GM19463 (cell line): ENCODE results near the gene IL16.
"Not testable (repeated sequence)": the region's sequence is repeated elsewhere in the genome, so short reads cannot be mapped to it uniquely, and the experiment has no call there.

Source experiments
- ATAC-seq: cut with Tn5 transposase; IDR thresholded peaks from one replicate; pipeline ENCODE4 v1.9.1; 2021; ENCODE audit warnings: mild to moderate bottlenecking, moderate library complexity; ENCODE audit not compliant: unreplicated experiment

IL16 gene

DNA sequence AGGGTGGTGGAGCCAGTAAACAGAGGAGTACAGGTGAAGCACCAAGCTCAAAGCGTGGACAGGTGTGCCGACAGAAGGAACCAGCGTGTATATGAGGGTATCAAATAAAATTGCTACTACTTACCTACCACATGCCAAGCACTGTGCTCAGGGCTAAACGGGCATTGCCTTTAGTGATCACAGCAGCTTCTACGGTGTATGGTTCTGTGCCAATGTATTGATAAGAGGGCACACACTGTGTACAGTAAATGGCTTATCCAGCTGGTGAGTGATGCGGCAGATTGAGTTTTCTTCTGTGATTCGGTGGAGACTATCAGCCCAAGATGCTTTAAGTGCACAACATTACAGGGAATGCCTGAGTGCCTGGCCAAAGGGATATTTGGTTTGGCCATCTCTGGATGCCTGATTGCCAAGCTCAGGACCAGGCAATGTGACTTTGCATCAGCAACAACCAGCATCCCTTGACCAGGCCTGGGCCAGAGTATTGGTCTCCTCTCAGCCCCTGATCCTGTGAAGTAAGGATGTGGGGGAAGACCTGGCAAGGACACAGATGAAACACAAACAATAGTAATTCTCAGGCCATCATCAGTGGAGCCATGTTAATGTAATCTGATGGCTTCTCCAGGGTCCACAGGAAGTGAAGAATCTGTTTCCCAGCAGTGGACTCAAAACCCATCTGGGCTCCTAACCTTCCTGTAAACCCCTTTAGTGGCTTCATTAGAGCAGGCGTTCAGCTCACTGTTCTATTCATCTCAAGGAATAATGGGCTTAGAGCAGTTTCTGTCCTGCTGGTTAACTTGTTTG lies 113.2 kb downstream of the IL16 start:
- no peak for ATAC-seq

DNA sequence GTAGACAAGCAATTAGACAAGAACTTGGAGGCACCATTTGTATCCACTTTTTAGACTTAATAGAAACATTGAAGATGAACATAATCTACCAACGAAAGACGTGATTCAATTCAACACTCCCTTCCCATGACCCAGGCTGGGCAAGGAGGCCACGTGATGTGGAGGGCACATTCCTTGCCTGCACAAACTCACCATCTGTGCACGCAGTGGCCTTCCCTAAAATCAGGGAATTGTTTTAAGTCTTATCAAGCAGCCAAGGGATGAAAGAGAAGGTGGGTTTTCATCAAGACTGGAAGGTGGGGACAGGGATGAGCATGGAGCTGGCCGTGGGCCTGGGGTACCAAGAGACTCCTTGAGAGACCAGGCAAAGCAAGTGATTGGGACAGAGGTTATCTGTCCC lies 113.8 kb downstream of the IL16 start:
- no peak for ATAC-seq

- no peak for ATAC-seq
These were observed 115.2 kb downstream of the IL16 start for GRCh38 chr15:81311752-81312464.

DNA sequence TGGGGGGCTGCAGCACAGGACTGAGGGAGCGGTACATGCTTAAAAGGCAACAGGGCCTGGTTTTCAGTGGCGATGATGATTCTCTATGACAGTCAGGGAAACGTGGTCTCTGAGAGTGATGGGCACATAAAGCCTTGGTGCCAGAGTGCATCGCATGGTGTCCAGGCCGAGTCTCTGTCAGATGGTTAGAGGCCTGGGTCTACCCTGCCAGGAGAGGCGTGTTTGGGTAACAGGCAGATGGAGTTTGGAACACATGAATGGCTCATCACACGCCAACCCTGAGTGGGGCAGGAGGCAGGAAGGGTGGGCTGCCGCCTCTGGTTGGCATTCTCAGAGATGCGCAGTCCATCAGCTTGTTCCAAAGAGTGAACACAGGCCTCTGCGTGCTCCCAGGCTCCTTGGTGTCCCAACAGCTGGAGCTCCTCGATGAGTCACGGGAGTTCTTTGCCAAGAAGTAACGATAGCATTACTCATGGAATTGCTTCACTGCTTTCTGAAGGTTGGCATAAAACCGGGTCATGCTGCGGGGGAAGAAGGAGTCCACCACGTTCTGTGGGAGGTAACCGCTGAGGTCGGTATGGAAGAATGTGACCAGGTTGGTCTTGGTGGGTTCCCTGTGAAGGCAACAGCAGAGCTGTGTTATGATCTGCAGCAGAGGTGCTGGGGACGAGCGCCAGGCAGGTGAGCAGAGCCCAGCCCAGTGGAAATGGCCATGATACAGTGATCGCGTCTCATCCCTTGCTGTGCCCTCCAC lies 116.3 kb downstream of the IL16 start:
- no peak for ATAC-seq

- ATAC-seq, result no peak
These were observed 117.0 kb downstream of the IL16 start for GRCh38 chr15:81313686-81314085.

GRCh38 chr15:81314378-81314777 lies 117.7 kb downstream of the IL16 start:
- no peak for ATAC-seq

DNA sequence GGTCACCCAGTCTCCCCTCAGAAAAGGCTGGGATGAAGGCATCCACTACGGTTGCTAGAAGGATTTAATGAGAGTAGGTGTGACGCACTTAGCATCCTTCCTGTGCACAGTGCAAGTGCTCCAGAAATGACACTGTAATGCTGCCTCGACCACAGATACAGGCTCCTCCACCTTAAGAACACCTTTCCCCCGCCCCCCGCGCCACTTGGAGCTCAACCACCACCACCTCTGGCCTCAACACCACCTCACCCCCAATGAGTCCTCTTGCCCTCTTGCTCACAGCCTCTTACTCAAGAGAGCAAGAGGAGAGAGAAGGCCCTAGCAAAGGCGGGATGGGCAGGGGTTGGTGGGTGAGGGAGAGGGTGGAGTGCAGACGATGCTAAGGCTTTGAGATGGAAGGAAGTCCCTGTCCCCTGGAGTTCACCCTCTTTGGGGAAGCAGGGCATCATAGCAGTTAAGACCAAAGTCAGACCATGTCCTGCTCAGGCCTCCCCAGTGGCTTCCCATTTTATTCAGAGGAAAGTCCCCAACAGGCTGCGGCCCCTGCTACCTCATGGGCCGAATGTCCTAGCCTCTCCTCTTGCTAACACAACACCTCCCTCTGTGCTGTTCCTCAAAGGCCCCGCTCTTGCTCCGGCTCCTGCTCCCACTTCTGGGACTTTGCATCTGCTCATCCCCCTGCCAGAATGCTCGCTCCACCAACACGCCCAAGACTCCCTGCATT lies 118.9 kb downstream of the IL16 start:
- ATAC-seq, result peak; percentile 51

DNA sequence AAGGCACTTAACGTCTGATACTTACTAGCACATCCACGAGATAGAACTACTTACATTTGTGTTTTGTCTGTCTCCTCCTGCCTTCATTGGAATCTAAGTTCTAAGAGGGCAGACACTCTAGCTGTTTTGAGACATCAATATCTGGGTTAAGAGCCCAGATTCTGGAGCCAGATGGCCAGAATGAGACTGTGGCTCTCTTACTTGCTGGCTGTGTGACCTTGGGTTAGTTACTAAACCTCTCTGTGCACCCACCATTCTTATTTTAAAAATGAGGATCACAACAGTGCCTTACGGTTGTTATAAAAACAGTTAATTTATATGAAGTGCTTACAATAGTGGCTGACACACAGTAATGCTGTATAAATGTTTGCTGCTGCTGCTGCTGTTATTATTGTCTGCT lies 119.6 kb downstream of the IL16 start:
- no peak for ATAC-seq

- ATAC-seq, result no peak
These were observed 121.0 kb downstream of the IL16 start for GRCh38 chr15:81317642-81318017.

DNA sequence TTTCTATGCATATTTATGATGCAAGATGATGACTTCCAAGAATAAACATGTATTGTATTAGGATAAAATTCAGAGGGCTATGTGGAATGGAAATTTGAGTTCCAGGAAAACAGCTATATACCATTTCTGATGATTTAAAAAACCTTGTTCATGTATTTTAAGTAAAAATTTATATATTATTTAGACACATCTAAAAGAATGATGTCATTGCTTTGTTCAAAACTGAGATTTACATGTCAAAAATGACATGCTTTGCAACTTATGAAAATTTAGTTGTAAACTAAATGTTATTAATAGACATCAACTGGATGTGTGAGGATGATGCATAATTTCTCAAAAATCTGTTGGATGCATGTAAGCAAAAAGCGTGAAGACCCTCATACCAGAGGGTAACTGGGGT lies 125.0 kb downstream of the IL16 start:
- ATAC-seq, result no peak

- no peak for ATAC-seq
These were observed 126.1 kb downstream of the IL16 start for GRCh38 chr15:81322676-81323253.

DNA sequence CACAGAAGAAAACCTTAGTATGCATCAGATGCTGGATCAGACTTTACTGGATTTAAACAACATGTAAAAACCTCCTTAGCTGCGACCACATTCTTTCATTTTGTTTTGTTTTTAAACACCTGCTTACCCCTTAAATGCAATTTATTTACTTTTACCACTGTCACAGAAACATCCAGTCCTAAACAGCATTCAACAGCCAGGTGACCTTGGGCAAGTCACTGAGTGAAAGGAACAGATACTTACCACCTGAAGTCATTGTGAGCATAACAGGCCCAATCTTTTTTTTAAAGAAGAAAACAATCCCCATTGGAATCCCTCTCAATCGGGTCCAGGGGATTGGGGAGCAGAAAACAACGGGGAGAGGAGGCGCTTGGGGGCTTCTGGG lies 126.9 kb downstream of the IL16 start:
- ATAC-seq, result peak; percentile 3

DNA sequence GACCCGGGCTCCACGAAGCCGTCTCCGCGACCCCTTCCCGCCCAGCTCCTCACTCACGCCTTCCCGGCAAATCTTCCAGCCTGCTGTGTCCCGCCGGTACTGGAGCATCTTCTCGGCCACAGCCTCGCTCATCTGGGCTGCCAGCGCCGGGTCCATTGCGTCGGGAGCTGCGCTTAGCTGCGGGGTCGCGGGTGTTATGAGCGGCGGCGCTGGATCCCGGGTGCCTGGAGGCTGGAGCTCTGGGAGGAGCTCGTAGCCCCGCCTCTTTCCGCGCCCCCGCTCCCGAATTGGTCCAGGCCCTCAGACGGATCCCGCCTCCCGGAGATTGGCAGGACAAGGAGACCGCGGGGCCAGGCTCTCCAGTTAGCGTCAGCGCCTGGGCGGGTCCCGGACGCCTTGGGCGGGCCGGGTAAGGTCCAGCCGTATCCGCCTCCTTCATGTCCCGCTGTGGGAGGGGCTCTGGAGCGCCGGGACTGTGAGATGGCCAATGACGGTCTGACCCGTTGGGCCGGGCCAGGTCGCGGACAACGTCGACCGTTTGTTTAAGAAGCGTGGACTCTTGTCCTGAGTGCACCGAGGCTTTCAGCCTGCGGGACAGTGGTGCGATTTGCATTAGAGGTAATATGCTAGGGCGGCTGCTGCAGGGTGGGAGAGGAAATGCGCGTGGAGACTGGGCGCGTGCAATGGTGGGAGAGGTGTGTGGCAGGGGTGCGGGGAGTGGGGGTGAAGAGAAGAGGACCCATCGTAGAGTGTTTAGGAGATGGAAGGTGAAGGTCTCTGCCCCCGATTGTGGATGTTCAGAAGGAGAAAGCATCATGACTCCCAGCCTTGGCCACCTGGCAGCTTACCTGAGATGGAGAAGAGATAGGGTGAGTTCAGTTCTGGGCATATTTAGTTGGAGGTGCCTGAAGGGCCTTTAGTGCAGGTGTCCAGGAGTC lies 127.5 kb downstream of the IL16 start, which contains the start of gene STARD5:
Gene STARD5 (minus strand): TSS at position 198 of the 938 bp plus-strand sequence. CDS start 42 bp downstream, at position 156.
- ATAC-seq, result peak; percentile 99

DNA sequence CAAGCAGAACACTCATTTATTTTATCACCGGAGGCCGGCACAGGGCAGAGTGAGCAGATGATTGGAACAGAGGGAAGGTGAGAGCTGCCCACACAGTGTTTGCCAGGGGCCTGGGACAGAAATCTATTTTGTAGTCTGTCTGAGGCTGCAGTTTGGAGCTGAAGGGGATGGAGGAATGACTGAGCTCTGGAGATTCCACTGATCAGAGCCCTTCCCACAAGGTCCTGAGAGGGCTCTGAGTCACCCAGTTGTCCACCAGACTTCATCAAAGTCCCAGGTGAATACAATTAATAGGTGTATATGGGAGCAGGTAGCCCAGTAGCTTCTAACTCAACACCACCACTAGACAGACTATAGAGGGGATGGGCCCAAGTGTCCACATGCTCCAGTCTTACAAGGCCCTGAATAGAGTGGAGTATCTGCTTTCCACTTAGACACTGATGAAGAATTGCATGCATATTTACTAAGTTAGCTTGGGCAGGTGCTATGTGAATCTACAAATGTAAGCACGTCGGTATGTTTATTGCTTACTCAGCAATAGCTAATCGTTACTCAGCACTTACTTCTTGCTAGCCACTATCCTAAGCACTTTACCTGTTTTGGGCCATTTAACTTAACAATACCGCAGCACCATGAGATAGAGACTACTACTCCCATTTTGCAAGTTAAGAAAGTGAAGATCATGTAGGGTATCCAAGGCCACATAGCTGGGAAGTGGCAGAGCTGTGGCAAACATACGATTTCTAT lies 130.0 kb downstream of the IL16 start:
- ATAC-seq, result no peak

- ATAC-seq, result no peak
These were observed 130.8 kb downstream of the IL16 start for GRCh38 chr15:81327516-81327915.

DNA sequence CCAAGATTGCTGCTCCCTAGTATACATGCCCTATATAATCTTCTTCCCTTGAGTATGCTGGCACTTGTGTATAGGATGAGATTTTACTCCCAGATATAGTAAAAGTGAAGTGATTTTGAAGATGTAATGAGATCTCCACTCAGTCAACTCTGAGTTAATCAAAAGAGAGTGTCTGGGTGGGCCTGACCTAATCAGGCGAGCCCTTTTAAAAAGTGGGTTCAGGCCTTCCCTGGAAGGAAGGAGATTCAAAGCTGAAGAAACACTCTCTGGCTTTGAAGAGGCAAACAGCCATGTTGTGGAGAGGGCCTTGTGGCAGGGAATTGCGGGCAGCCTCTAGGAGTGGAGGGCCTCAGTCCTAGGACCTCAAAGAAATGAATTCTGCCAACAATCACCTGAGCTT lies 132.8 kb downstream of the IL16 start:
- no peak for ATAC-seq

DNA sequence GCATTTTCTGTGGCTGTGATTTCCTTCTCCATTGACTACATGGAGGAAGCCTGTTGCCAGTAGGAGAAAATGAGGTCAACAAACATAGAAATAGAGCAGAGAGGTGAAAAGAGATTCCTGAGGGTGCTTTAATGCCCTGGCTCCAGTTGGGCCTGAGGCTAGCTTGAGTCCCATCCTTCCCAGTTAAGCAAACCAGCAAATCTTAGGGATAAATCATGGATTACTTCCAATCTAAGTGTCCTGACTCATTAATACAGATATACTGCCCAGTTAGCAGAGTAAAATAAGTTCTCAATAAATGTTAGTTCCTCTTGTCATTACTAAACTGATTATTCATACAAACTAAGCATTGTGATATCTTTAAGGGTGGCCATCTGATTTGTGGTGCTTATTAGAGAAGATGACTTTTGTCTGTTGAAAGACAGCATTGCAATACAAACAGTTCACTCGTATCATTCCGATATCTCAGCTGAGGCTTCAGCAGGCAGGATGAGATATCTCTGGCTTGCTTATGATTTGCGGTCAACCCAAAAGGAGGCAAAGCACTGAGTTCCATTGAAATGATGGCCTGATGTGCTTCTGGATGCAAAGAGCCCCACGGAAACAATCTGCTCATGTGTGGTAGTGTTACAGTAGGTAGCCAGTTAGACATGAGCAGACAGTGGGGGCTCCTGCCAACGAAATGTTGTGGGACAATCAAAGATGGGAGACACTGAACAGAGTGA lies 133.8 kb downstream of the IL16 start:
- ATAC-seq, result no peak

DNA sequence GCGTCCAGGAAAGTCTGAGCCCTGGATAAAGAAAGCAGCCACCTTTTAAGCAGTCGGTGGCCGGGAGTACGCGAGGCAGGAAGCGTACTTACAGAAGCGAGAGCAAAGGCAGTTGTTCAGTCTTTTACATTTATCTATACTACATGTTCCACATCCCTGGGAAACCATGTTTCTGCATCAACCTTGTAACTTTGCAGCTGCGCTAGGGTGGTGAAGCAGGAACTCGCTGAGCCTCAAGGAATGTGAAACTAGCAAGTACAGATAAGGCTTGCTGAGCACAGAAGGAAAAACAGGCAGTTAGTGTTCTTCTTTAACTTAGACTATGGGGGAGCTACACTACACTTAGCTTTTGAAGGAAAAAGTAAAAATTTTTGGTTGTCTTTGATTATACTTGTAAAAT lies 134.5 kb downstream of the IL16 start:
- ATAC-seq, result not testable (repeated sequence)
